ENCODE results near the gene IGFBP4.

DNA sequence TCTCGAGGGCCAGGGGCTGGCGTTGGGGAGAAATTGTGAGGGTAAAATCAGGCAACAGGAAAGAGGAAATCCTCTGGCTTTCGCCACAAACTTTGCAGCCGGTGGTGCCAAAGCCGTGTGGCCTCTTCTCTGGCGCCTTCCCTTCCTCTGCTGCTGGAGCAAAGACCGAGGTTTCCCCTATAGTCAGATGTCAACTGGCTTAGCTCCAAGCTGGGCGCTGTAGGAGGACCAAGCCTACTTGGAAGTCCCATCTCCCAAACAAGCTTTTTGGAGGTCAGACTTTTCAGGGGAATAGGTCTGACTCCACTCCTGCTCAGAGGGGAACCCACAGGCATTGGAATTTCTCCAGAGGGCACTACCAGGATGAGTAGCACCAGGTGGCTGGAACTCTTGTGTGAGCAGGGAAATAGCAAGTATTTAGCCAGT is 5.0 kb downstream of the IGFBP4 start:
- TF ChIP-seq, protein P1, sequence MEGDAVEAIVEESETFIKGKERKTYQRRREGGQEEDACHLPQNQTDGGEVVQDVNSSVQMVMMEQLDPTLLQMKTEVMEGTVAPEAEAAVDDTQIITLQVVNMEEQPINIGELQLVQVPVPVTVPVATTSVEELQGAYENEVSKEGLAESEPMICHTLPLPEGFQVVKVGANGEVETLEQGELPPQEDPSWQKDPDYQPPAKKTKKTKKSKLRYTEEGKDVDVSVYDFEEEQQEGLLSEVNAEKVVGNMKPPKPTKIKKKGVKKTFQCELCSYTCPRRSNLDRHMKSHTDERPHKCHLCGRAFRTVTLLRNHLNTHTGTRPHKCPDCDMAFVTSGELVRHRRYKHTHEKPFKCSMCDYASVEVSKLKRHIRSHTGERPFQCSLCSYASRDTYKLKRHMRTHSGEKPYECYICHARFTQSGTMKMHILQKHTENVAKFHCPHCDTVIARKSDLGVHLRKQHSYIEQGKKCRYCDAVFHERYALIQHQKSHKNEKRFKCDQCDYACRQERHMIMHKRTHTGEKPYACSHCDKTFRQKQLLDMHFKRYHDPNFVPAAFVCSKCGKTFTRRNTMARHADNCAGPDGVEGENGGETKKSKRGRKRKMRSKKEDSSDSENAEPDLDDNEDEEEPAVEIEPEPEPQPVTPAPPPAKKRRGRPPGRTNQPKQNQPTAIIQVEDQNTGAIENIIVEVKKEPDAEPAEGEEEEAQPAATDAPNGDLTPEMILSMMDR (IDR thresholded peaks at IDR 0.05) = no peak
- no peak for TF ChIP-seq EZH2 (IDR thresholded peaks at IDR 0.05; ENCODE audit: borderline replicate concordance, insufficient read depth, low read depth, low read length, poor library complexity, severe bottlenecking)
